DOHH2 (cell line): ENCODE data around the gene MFSD1.

Experiments
- CTCF ChIP-seq: fragments of 200-600 bp; sonication (generic); IDR thresholded peaks from one replicate; pipeline ENCODE4 v1.5.1; 2014; ENCODE audit warnings: antibody characterized with exemption, mild to moderate bottlenecking, low read depth, low read length; ENCODE audit not compliant: poor library complexity, severe bottlenecking
- EZH2phosphoT487 ChIP-seq: fragments of 200-600 bp; sonication (generic); IDR thresholded peaks from 2 replicates; pipeline ENCODE4 v1.6.1; 2017; ENCODE audit warnings: borderline replicate concordance, mild to moderate bottlenecking, antibody characterized with exemption, low read length, moderate library complexity, mixed read lengths

- TF ChIP-seq EZH2phosphoT487 (no peak), CTCF (no peak)
These were observed 33.8 kb downstream of the MFSD1 start for GRCh38 chr3:158835631-158836030.
